ENCODE data around the gene SLC17A1.

DNA sequence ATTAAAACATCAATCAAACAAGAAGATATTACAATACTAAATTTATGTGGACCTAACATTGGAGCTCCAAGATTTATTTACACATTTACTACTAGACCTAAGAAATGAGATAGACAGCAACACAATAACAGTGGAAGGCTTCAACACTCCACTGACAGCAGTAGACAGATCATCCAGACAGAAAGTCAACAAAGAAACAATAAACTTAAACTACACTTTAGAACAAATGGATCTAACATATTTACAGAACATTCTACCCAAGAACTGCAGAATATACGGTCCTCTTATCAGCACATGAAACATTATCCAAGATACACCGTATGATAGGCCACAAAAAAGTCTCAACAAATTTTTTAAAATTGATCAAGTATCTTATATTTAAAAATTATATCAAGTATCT, 27.0 kb downstream of the SLC17A1 start:
- TF ChIP-seq, protein P1, sequence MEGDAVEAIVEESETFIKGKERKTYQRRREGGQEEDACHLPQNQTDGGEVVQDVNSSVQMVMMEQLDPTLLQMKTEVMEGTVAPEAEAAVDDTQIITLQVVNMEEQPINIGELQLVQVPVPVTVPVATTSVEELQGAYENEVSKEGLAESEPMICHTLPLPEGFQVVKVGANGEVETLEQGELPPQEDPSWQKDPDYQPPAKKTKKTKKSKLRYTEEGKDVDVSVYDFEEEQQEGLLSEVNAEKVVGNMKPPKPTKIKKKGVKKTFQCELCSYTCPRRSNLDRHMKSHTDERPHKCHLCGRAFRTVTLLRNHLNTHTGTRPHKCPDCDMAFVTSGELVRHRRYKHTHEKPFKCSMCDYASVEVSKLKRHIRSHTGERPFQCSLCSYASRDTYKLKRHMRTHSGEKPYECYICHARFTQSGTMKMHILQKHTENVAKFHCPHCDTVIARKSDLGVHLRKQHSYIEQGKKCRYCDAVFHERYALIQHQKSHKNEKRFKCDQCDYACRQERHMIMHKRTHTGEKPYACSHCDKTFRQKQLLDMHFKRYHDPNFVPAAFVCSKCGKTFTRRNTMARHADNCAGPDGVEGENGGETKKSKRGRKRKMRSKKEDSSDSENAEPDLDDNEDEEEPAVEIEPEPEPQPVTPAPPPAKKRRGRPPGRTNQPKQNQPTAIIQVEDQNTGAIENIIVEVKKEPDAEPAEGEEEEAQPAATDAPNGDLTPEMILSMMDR (conservative IDR thresholded peaks at IDR 0.05; ENCODE audit: low read depth, low read length), result no peak
- no peak for TF ChIP-seq EZH2 (IDR thresholded peaks at IDR 0.05; ENCODE audit: borderline replicate concordance, low read depth, low read length, poor library complexity, severe bottlenecking)
